Spleen (tissue), 11 donors: ENCODE measurements around the gene LCE7A. TPM values are rescaled to one million over a fixed set of nuclear protein-coding genes. Genes with fewer than 3 reads are reported as not detected.

Experiments used
- DNase-seq: peaks from one replicate; pipeline ENCODE4 v3.0.0-alpha.2; 2020
- H3K27ac ChIP-seq, 8 donors: fragments of 200-600 bp; sonication (generic) in 7 of 8; 1 replicate in 4 of 8; 2 replicates in 4 of 8; pipeline versions ENCODE4 v1.5.0 to v1.8.0; 2016 to 2021; ENCODE audit warnings: inconsistent platforms in 4 of 8, mild to moderate bottlenecking in 4 of 8, moderate library complexity in 1 of 8
- H3K27me3 ChIP-seq, 7 donors: fragments of 200-600 bp; sonication (generic) in 6 of 7; replicated peaks in 1 of 7; 1 replicate in 4 of 7; 2 replicates in 3 of 7; pipeline versions ENCODE4 v1.5.0 to v1.8.0; 2016 to 2021; ENCODE audit warnings: inconsistent platforms in 3 of 7, mild to moderate bottlenecking in 1 of 7
- H3K36me3 ChIP-seq, 6 donors: fragments of 200-600 bp; sonication (generic) in 5 of 6; 1 replicate in 4 of 6; 2 replicates in 2 of 6; pipeline versions ENCODE4 v1.5.0 to v1.8.0; 2016 to 2021; ENCODE audit warnings: inconsistent platforms in 2 of 6
- H3K4me1 ChIP-seq, 6 donors: fragments of 200-600 bp; sonication (generic) in 5 of 6; 1 replicate in 3 of 6; 2 replicates in 3 of 6; pipeline versions ENCODE4 v1.5.0 to v1.8.0; 2016 to 2021; ENCODE audit warnings: inconsistent platforms in 3 of 6
- H3K4me3 ChIP-seq, 8 donors: fragments of 200-600 bp; sonication (generic) in 7 of 8; 1 replicate in 4 of 8; 2 replicates in 4 of 8; pipeline versions ENCODE4 v1.5.0 to v1.8.0; 2016 to 2021; ENCODE audit warnings: inconsistent platforms in 4 of 8, mild to moderate bottlenecking in 4 of 8, moderate library complexity in 2 of 8
- H3K9me3 ChIP-seq, 8 donors: fragments of 200-600 bp; sonication (generic) in 7 of 8; 1 replicate in 4 of 8; 2 replicates in 4 of 8; pipeline versions ENCODE4 v1.5.0 to v1.8.0; 2016 to 2021; ENCODE audit warnings: inconsistent platforms in 4 of 8
- CTCF ChIP-seq, 11 experiments: fragments of 200-600 bp in 7 of 11; fragments of 450-650 bp in 4 of 11; sonication (generic) in 4 of 11; IDR thresholded peaks in 8 of 11; conservative IDR thresholded peaks in 3 of 11; 1 replicate in 7 of 11; 2 replicates in 4 of 11; pipeline versions ENCODE4 v1.4.0 to v1.8.0; 2016 to 2021; ENCODE audit warnings: antibody characterized with exemption in 11 of 11, inconsistent platforms in 4 of 11, mild to moderate bottlenecking in 1 of 11
- POLR2A ChIP-seq, 3 donors: fragments of 450-650 bp; IDR thresholded peaks; one replicate each; pipeline ENCODE4 v1.5.1; 2017; ENCODE audit warnings: antibody characterized with exemption in 3 of 3, mild to moderate bottlenecking in 1 of 3
- POLR2AphosphoS5 ChIP-seq, 3 donors: sonication (generic); formaldehyde crosslinking; IDR thresholded peaks; one replicate each; pipeline ENCODE4 v1.5.1; 2017; ENCODE audit warnings: antibody characterized with exemption in 3 of 3
- WGBS, 5 donors: extraction: QIAGEN DNeasy Blood & Tissue Kit in 3 of 5; methylation state at CpG; one replicate each; pipeline versions ENCODE4 v1.1.5 to v1.1.7; 2013 to 2018; 5-methylcytosine and 5-hydroxymethylcytosine counted together
- intact Hi-C: fragments of 100-400 bp; cut with DNase I; formaldehyde crosslinking; loops from one replicate; pipeline ENCODE4 v1.15.0; 2023; ENCODE audit warnings: low total_unique reads
- polyA plus RNA-seq, 3 donors: library from polyadenylated mRNA; stranded (reverse); fragments of 200-250 nt; gene quantifications; one replicate each; pipeline ENCODE4 v1.2.1, GENCODE V29; 2013
- total RNA-seq, 7 donors: library from RNA; depleted of rRNA in 3 of 7; stranded (reverse); fragments of >200 nt in 3 of 7; fragmentation: NEBNext Ultra II Directional in 4 of 7; extraction: Animal tissue kit (Norgen Biotek cat#: 25700) in 4 of 7; gene quantifications; one replicate each; pipeline versions ENCODE4 v1.1.0 to v1.2.1, GENCODE V29; 2016 to 2021
- donor health status: healthy with polysubstance abuse.
- donor health status: DM: no; HTN: no; CAD: no; lungs with moderate emphysema.
- donor health status: DM: no; HTN: no; CAD: no.
- donor health status: Bipolar disorder and iron deficiency.
- donor health status: healthy.
- donor health status: DM: no; HTN: no; CAD: no.
- donor health status: DM: yes; HTN: yes; CAD: no.

LCE7A gene
- total and polyA plus RNA-seq, 10 donors = not detected

GRCh38 chr1:152901631-152902030, 41.8 kb downstream of the LCE7A start:
- no peaks in the 10 kb centered on the region for H3K4me1 ChIP-seq
- H3K27ac ChIP-seq = no peak overlapping the region
- no peak for DNase-seq
- no peak overlapping the region for H3K4me3 ChIP-seq
- WGBS, 5 donors = 68 to 84% (median 79%) methylated on average over 5 of the region's 5 CpGs
- no peaks in the 10 kb centered on the region for H3K36me3 ChIP-seq
- H3K27me3 ChIP-seq = peaks cover 0 to 37% (median under 1%) of the 10 kb centered on the region in 7 donors
- intact Hi-C loops = no loop called here
- no peaks in the 10 kb centered on the region for H3K9me3 ChIP-seq
- TF ChIP-seq POLR2AphosphoS5 (IDR thresholded peaks at IDR 0.05) (no peak), CTCF (IDR thresholded peaks at IDR 0.05 in 8 of 11, conservative IDR thresholded peaks at IDR 0.05 in 3 of 11) (no peak)

GRCh38 chr1:152902636-152903035, 42.8 kb downstream of the LCE7A start:
- DNase-seq = no peak
- WGBS, 5 donors = 64 to 73% (median 67%) methylated on average over 4 of the region's 4 CpGs
- Histone ChIP-seq H3K4me1 (no peaks in the 10 kb centered on the region), H3K27me3 (peaks cover 0 to 45% (median 0%) of the 10 kb centered on the region in 7 donors), H3K9me3 (no peaks in the 10 kb centered on the region), H3K4me3 (no peak overlapping the region), H3K27ac (no peak overlapping the region), H3K36me3 (no peaks in the 10 kb centered on the region)
- intact Hi-C loops = no loop called here
- TF ChIP-seq POLR2A (IDR thresholded peaks at IDR 0.05) (no peak), POLR2AphosphoS5 (IDR thresholded peaks at IDR 0.05) (no peak), CTCF (IDR thresholded peaks at IDR 0.05 in 8 of 11, conservative IDR thresholded peaks at IDR 0.05 in 3 of 11) (no peak)

- peaks cover 0 to 65% (median 0%) of the 10 kb centered on the region in 7 donors for H3K27me3 ChIP-seq
- no peak overlapping the region for H3K4me3 ChIP-seq
- intact Hi-C loops = no loop called here
- no peak overlapping the region for H3K27ac ChIP-seq
- no peaks in the 10 kb centered on the region for H3K36me3 ChIP-seq
- DNase-seq = no peak
- WGBS, 5 donors = 69 to 83% (median 73%) methylated on average over 7 of the region's 7 CpGs
- no peak for TF ChIP-seq POLR2A (IDR thresholded peaks at IDR 0.05)
- no peak for TF ChIP-seq CTCF (IDR thresholded peaks at IDR 0.05 in 8 of 11, conservative IDR thresholded peaks at IDR 0.05 in 3 of 11)
- no peak for TF ChIP-seq POLR2AphosphoS5 (IDR thresholded peaks at IDR 0.05)
- H3K4me1 ChIP-seq = no peaks in the 10 kb centered on the region
- no peaks in the 10 kb centered on the region for H3K9me3 ChIP-seq
Measured at GRCh38 chr1:152904688-152905440, 45.1 kb downstream of the LCE7A start.

GRCh38 chr1:152906023-152906565, 46.3 kb downstream of the LCE7A start:
- H3K27ac ChIP-seq = no peak overlapping the region
- no peak for DNase-seq
- 51 to 71% (median 69%) methylated on average over 5 of the region's 5 CpGs for WGBS, 5 donors
- no peak overlapping the region for H3K4me3 ChIP-seq
- peaks cover 0 to 67% (median 0%) of the 10 kb centered on the region in 7 donors for H3K27me3 ChIP-seq
- no peaks in the 10 kb centered on the region for H3K36me3 ChIP-seq
- peaks cover 0 to 5% (median 0%) of the 10 kb centered on the region in 8 donors for H3K9me3 ChIP-seq
- intact Hi-C loops = no loop called here
- TF ChIP-seq POLR2A (IDR thresholded peaks at IDR 0.05) = no peak
- no peak for TF ChIP-seq CTCF (IDR thresholded peaks at IDR 0.05 in 8 of 11, conservative IDR thresholded peaks at IDR 0.05 in 3 of 11)
- TF ChIP-seq POLR2AphosphoS5 (IDR thresholded peaks at IDR 0.05) = no peak
- H3K4me1 ChIP-seq = no peaks in the 10 kb centered on the region
